CD14-positive monocyte (primary cell): ENCODE results near the gene IQGAP2. TPM values are rescaled to one million over a fixed set of nuclear protein-coding genes. Genes with fewer than 3 reads are reported as not detected.

ENCODE experiments used
- DNase-seq, 3 donors: peaks; one replicate each; pipeline ENCODE4 v3.0.0-alpha.2; 2011 to 2022
- H2AFZ ChIP-seq: 2 replicates; pipeline ENCODE4 v1.6.0; 2012; ENCODE audit warnings: mild to moderate bottlenecking, low read depth, low read length, inconsistent platforms; ENCODE audit not compliant: insufficient read depth, poor library complexity, severe bottlenecking
- H3K27ac ChIP-seq, 2 donors: 1 replicate in 1 of 2; 2 replicates in 1 of 2; pipeline ENCODE4 v1.5.1; 2012 to 2013; ENCODE audit warnings: low read length in 2 of 2, control low read depth in 1 of 2, inconsistent platforms in 1 of 2, low read depth in 1 of 2, mild to moderate bottlenecking in 1 of 2
- H3K27me3 ChIP-seq, 2 donors: one replicate each; pipeline versions ENCODE4 v1.6.0 to v1.6.1; 2011 to 2013; ENCODE audit warnings: low read length in 2 of 2; ENCODE audit not compliant: control insufficient read depth in 2 of 2, insufficient read depth in 2 of 2
- H3K36me3 ChIP-seq, 2 donors: replicated peaks in 1 of 2; 1 replicate in 1 of 2; 2 replicates in 1 of 2; pipeline versions ENCODE4 v1.5.1 to v1.6.1; 2012 to 2013; ENCODE audit warnings: low read length in 2 of 2, control low read depth in 1 of 2, inconsistent platforms in 1 of 2, mild to moderate bottlenecking in 1 of 2; ENCODE audit not compliant: insufficient read depth in 2 of 2, control insufficient read depth in 1 of 2
- H3K4me1 ChIP-seq, 2 donors: 1 replicate in 1 of 2; 2 replicates in 1 of 2; pipeline versions ENCODE4 v1.5.1 to v1.6.1; 2012 to 2013; ENCODE audit warnings: low read length in 2 of 2, control low read depth in 1 of 2, inconsistent platforms in 1 of 2, mild to moderate bottlenecking in 1 of 2, moderate library complexity in 1 of 2; ENCODE audit not compliant: insufficient read depth in 2 of 2, control insufficient read depth in 1 of 2
- H3K4me2 ChIP-seq: replicated peaks from 2 replicates; pipeline ENCODE3; 2012; ENCODE audit warnings: low read length, moderate library complexity, mild to moderate bottlenecking; ENCODE audit not compliant: poor library complexity, severe bottlenecking; ENCODE audit errors: extremely low read depth
- H3K4me3 ChIP-seq, 3 experiments: fragments of 200-600 bp in 1 of 3; sonication (generic) in 1 of 3; replicated peaks in 1 of 3; 1 replicate in 2 of 3; 2 replicates in 1 of 3; pipeline ENCODE4 v1.5.1; 2011 to 2013; ENCODE audit warnings: low read length in 3 of 3, mild to moderate bottlenecking in 3 of 3, control low read depth in 2 of 3, low read depth in 2 of 3, inconsistent platforms in 1 of 3, moderate library complexity in 1 of 3
- H3K79me2 ChIP-seq: 2 replicates; pipeline ENCODE4 v1.6.0; 2012; ENCODE audit warnings: mild to moderate bottlenecking, control low read depth, inconsistent platforms, low read length, moderate library complexity; ENCODE audit not compliant: insufficient read depth
- H3K9ac ChIP-seq: 2 replicates; pipeline ENCODE4 v1.6.0; 2017; ENCODE audit warnings: low read length, mild to moderate bottlenecking; ENCODE audit not compliant: insufficient read depth, poor library complexity, severe bottlenecking
- H3K9me3 ChIP-seq, 2 donors: replicated peaks in 1 of 2; 1 replicate in 1 of 2; 2 replicates in 1 of 2; pipeline versions ENCODE4 v1.5.1 to v1.6.1; 2012 to 2013; ENCODE audit warnings: low read length in 2 of 2, control low read depth in 1 of 2; ENCODE audit not compliant: control insufficient read depth in 1 of 2, insufficient read depth in 1 of 2
- H4K20me1 ChIP-seq: 2 replicates; pipeline ENCODE4 v1.6.0; 2012; ENCODE audit warnings: mild to moderate bottlenecking, low read length, control low read depth, moderate library complexity; ENCODE audit not compliant: insufficient read depth
- H3K27ac Mint-ChIP-seq, 7 donors: one replicate each; pipeline ENCODE4 v1.8.0; 2020; ENCODE audit warnings: mild to moderate bottlenecking in 7 of 7, mixed read lengths in 7 of 7, moderate library complexity in 6 of 7, inconsistent platforms in 2 of 7
- H3K27me3 Mint-ChIP-seq, 3 donors: one replicate each; pipeline ENCODE4 v1.8.0; 2021 to 2022; ENCODE audit warnings: low read depth in 3 of 3, mild to moderate bottlenecking in 3 of 3, mixed read lengths in 3 of 3, moderate library complexity in 3 of 3, inconsistent platforms in 1 of 3
- H3K36me3 Mint-ChIP-seq, 2 donors: one replicate each; pipeline ENCODE4 v1.8.0; 2020; ENCODE audit warnings: mixed read lengths in 2 of 2, inconsistent platforms in 1 of 2, mild to moderate bottlenecking in 1 of 2
- H3K4me1 Mint-ChIP-seq: one replicate; pipeline ENCODE4 v1.8.0; 2020; ENCODE audit warnings: mild to moderate bottlenecking, mixed read lengths
- H3K4me3 Mint-ChIP-seq, 2 donors: one replicate each; pipeline ENCODE4 v1.8.0; 2020; ENCODE audit warnings: mild to moderate bottlenecking in 2 of 2, mixed read lengths in 2 of 2, moderate library complexity in 1 of 2
- H3K9me3 Mint-ChIP-seq, 7 donors: one replicate each; pipeline ENCODE4 v1.8.0; 2020 to 2022; ENCODE audit warnings: mixed read lengths in 7 of 7, mild to moderate bottlenecking in 6 of 7, moderate library complexity in 6 of 7, inconsistent platforms in 2 of 7
- whole genome bisulfite sequencing: methylation state at CpG from one replicate; pipeline ENCODE4 v1.1.5; 2013; ENCODE audit warnings: missing lambda C conversion rate; ENCODE audit not compliant: insufficient coverage; 5-methylcytosine and 5-hydroxymethylcytosine counted together
- intact Hi-C, 2 donors: fragments of 100-400 bp; cut with micrococcal nuclease; formaldehyde crosslinking; loops; one replicate each; pipeline versions ENCODE4 v1.15.0 to v1.15.1; 2023
- polyA plus RNA-seq, 3 donors: library from polyadenylated mRNA; depleted of rRNA in 1 of 3; unstranded in 2 of 3; stranded (reverse) in 1 of 3; fragments of 300-500 nt in 2 of 3; fragments of >200 nt in 1 of 3; fragmentation: Illumina TruSeq in 2 of 3; gene quantifications; 1 replicate in 2 of 3; 2 replicates in 1 of 3; pipeline ENCODE4 v1.2.3, GENCODE V29; 2012 to 2021
- TF ChIP-seq, protein P1 (sequence below): fragments of 200-600 bp; IDR thresholded peaks from one replicate; pipeline ENCODE4 v1.8.0; 2022; ENCODE audit warnings: antibody characterized with exemption, mild to moderate bottlenecking

The IQGAP2 gene
- polyA plus RNA-seq, 3 donors: 21.4 to 50.9 (median 35.4) TPM

DNA sequence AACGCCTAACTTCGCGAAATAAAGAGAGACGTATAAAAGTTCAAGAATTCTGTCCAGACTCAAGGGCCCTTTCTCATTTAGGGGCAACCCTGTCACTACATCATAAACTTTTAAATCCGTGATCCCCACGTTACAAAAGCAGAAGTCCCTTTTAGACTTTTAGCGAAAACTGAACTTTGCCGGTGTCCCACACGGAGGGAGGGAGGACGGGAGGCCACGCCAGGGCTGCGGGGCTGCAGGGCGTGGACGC lies 312.3 kb downstream of the IQGAP2 start:
- Histone ChIP-seq H3K9ac (peak overlapping the region; percentile 64), H3K79me2 (no peaks in the 10 kb centered on the region), H3K4me2 (peak overlapping the region; percentile 99), H2AFZ (peak overlapping the region; percentile 88), H3K4me1 (peaks cover 24 to 27% of the 10 kb centered on the region in 2 donors), H3K27me3 (peaks cover 26 to 47% of the 10 kb centered on the region in 2 donors), H3K9me3 (peaks cover 3% of the 10 kb centered on the region in 2 donors), H4K20me1 (no peaks in the 10 kb centered on the region), H3K36me3 (no peaks in the 10 kb centered on the region), H3K27ac (no peak overlapping the region), H3K4me3 (peak overlapping the region; percentile 67 to 83 (median 71))
- Mint-ChIP-seq H3K27me3 (peaks cover 46 to 65% (median 49%) of the 10 kb centered on the region in 3 donors), H3K9me3 (peaks cover 2 to 22% (median 7%) of the 10 kb centered on the region in 7 donors), H3K36me3 (peaks cover 7 to 17% of the 10 kb centered on the region in 2 donors), H3K27ac (no peak overlapping the region), H3K4me1 (peaks cover 28% of the 10 kb centered on the region), H3K4me3 (peak overlapping the region; percentile 89 to 92)
- under 1% methylated on average over 11 of the region's 14 CpGs for WGBS
- DNase-seq: peak in 2 of 3 donors; percentile 6 to 22
- TF ChIP-seq, protein P1, sequence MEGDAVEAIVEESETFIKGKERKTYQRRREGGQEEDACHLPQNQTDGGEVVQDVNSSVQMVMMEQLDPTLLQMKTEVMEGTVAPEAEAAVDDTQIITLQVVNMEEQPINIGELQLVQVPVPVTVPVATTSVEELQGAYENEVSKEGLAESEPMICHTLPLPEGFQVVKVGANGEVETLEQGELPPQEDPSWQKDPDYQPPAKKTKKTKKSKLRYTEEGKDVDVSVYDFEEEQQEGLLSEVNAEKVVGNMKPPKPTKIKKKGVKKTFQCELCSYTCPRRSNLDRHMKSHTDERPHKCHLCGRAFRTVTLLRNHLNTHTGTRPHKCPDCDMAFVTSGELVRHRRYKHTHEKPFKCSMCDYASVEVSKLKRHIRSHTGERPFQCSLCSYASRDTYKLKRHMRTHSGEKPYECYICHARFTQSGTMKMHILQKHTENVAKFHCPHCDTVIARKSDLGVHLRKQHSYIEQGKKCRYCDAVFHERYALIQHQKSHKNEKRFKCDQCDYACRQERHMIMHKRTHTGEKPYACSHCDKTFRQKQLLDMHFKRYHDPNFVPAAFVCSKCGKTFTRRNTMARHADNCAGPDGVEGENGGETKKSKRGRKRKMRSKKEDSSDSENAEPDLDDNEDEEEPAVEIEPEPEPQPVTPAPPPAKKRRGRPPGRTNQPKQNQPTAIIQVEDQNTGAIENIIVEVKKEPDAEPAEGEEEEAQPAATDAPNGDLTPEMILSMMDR: no peak
- intact Hi-C loops: loop anchor here (10.0 kb wide), 1 partner anchor 59 kb away; no protein-coding TSS in a partner anchor

DNA sequence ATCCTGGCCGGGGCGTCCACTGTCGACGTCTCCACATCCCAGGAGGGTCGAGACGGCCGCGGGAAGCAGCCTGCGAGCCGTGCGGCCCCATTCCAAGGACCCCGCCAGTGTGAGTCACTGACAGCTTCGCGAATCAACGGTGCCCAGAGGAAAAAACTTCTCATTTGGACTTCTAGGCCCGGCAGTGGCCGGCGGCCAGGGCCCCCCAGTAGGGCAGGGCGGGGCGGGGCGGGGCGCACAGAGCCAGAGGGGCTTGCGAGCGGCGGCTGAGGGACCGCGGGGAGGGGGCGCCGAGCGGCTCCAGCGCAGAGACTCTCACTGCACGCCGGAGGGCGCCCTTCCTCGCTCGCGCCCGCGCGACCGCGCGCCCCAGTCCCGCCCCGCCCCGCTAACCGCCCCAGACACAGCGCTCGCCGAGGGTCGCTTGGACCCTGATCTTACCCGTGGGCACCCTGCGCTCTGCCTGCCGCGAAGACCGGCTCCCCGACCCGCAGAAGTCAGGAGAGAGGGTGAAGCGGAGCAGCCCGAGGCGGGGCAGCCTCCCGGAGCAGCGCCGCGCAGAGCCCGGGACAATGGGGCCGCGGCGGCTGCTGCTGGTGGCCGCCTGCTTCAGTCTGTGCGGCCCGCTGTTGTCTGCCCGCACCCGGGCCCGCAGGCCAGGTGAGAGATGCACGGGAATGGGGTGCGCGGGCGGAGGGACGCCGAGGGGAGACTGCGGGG lies 312.8 kb downstream of the IQGAP2 start, which contains the start of gene F2R:
Gene F2R (plus strand): TSS at position 391 of the 720 bp plus-strand sequence. CDS start 182 bp downstream, at position 573.
- Histone ChIP-seq H3K36me3 (no peaks in the 10 kb centered on the region), H3K4me3 (peak within 1 kb of the TSS; percentile 67 to 83 (median 71)), H3K27me3 (peaks cover 26 to 47% of the 10 kb centered on the region in 2 donors), H3K9me3 (peaks cover 3% of the 10 kb centered on the region in 2 donors), H3K4me1 (peaks cover 27 to 31% of the 10 kb centered on the region in 2 donors), H3K27ac (no peak within 1 kb of the TSS), H3K9ac (peak within 1 kb of the TSS; percentile 64), H2AFZ (peak within 1 kb of the TSS; percentile 88), H3K4me2 (peak within 1 kb of the TSS; percentile 99), H3K79me2 (no peaks in the 10 kb centered on the region), H4K20me1 (no peaks in the 10 kb centered on the region)
- Mint-ChIP-seq H3K27ac (peak within 1 kb of the TSS in 3 of 7 donors; percentile 32 to 66 (median 58)), H3K9me3 (peaks cover 2 to 22% (median 7%) of the 10 kb centered on the region in 7 donors), H3K4me1 (peaks cover 33% of the 10 kb centered on the region), H3K27me3 (peaks cover 46 to 65% (median 49%) of the 10 kb centered on the region in 3 donors), H3K36me3 (peaks cover 6 to 17% of the 10 kb centered on the region in 2 donors), H3K4me3 (peak within 1 kb of the TSS; percentile 89 to 92)
- peak; percentile 11 to 31 (median 20) for DNase-seq
- intact Hi-C loops: loop anchor here (10.0 kb wide), 1 partner anchor 59 kb away; no protein-coding TSS in a partner anchor
- TF ChIP-seq, protein P1: peak; percentile 67
- WGBS: under 1% methylated on average over 75 of the region's 82 CpGs
